HG02884 (cell line): ENCODE data around the gene STAT3.
"Not testable (repeated sequence)": the region's sequence is repeated elsewhere in the genome, so short reads cannot be mapped to it uniquely, and the experiment has no call there.

Experiments used
- ATAC-seq: cut with Tn5 transposase; IDR thresholded peaks from one replicate; pipeline ENCODE4 v1.9.1; 2021; ENCODE audit warnings: mild to moderate bottlenecking, moderate library complexity; ENCODE audit not compliant: unreplicated experiment

STAT3 gene

GRCh38 chr17:42317967-42318366 lies 70.3 kb downstream of the STAT3 start:
- not testable (repeated sequence) for ATAC-seq

GRCh38 chr17:42317266-42317845 lies 70.9 kb downstream of the STAT3 start:
- no peak for ATAC-seq

- ATAC-seq: no peak
These were observed 71.5 kb downstream of the STAT3 start for GRCh38 chr17:42316755-42317154.

GRCh38 chr17:42315402-42316156 lies 72.7 kb downstream of the STAT3 start:
- ATAC-seq: no peak

DNA sequence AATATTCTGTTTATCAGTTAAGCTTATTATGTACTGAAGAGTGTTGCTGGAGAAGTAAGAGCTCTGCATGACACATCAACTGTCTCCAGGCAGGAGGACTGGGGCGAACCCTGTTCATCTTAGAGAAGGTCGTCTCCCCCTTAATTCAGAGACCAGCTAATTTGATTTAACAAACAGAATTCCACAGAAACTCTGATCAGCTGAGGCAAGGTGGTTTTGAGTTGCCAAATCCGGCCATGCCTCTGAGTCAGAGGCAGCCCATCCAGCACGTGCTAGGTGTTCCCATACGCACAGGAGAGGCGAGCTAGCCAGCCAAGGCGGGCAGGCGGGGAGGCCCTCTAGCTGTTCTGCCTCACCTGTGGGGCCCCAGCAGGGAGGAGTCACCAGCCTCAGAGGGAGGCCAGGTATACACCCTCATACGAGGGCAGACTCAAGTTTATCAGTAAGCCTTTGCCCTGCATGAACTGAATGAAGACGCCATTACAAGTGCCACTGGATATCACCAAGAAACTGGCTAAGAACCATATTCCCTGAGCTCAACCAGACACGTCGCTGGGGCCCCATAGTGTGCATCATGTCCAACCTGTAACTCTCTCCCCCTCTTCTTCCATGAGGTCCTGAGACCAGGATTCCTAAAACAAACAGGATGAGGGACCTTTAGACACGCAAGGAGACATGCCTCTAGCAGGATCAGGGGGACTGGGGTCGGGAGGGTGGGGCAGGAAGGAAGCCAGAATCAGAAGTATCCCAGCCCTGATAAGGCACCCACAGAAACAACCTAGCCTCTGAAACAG lies 74.3 kb downstream of the STAT3 start:
- no peak for ATAC-seq

DNA sequence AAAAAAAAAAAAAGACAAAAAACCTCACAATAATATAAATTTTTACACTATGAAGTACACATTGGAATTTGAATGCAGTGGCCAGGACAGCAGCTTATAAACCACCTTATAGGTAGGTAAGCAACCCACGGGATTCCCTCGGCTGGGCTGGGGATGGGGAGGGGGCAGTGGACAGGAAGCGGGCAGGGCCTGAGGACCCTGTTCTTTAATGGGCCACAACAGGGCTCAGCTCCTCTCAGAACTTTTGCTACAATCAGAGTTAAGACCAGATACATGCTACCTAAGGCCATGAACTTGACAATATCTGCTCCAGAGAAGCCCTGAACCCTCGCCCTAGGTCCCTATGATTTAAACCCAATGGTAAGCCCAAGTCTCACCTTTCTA lies 74.9 kb downstream of the STAT3 start:
- ATAC-seq: no peak

DNA sequence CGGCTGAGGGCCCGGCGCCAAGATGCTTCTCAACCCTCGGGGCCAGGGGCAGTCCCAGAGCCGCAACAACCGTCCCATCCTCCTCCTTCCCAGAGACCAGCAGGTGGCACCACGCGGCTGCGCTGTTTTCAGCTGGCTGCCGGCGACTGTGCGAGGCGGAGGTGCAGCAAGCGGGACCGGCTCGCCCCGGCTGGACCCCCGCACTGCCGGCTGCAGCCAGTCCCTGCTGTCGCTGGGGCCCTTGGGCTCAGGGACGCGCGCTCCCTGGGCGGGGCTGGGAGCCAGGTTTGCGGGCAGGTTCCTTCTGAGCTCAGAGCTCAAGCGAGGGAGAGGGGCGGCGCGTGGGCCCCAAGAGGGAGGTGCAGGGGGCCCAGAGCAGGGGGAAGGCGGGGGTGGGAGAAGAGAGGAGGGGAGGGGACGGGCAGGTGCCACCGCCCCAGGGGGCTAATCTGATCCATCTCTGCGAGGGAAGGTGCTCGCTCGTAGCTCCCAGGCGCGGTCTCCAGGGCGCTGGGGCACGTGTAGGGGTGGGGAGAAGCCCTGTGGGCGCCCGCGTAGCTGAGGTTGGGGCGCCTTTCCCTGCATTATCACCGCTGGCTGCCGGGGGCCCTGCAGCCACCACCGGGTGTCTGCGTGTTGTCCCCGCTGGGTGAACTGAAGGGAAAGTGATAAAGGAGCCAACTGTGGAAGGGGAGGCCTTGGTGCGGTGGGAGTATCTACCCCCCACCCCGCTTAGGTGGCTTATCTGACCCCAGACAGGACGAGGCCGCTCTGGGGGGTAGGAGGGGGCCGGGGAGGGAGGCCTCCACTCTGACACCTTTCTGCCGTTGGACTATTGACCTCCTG lies 75.7 kb downstream of the STAT3 start:
- ATAC-seq: no peak

DNA sequence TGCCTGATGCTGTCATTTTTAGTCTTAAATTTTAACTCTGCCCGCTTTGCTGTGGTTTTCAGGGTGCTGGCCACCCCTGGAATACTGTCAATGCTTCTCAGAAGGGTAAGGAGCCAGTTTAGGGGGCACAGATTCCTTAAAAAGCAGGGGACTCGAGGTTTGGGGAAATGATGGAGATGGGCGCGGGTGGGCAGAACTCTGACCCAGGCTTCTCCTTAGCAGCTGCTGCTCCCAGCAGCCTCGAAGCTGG lies 76.3 kb downstream of the STAT3 start:
- ATAC-seq: no peak

DNA sequence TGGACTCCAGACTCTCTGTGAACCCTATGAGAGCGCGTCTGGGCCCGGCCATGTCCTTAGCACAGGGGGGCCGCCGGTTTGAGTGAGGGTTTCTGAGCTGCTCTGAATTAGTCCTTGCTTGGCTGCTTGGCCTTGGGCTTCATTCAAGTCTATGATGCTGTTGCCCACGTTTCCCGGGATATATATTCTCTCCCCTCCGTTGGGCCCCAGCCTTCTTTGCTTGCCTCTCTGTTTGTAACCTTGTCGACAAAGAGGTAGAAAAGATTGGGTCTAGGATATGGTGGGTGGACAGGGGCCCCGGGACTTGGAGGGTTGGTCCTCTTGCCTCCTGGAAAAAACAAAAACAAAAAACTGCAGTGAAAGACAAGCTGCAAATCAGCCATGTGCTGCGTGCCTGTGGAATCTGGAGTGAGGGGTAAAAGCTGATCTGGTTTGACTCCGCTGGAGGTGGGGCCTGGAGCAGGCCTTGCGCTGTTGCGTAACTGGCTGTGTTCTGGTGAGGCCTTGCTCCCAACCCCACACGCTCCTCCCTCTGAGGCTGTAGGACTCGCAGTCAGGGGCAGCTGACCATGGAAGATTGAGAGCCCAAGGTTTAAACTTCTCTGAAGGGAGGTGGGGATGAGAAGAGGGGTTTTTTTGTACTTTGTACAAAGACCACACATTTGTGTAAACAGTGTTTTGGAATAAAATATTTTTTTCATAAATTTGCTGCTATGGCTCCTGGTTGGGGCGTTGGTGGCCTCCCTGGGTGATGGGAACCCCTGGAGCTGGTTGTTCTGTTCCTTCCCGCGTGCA lies 76.8 kb downstream of the STAT3 start:
- no peak for ATAC-seq

GRCh38 chr17:42310787-42311215 lies 77.4 kb downstream of the STAT3 start:
- ATAC-seq: no peak

GRCh38 chr17:42309986-42310786 lies 78.1 kb downstream of the STAT3 start:
- ATAC-seq: no peak

- no peak for ATAC-seq
These were observed 79.1 kb downstream of the STAT3 start for GRCh38 chr17:42309142-42309541.

GRCh38 chr17:42308446-42308845 lies 79.8 kb downstream of the STAT3 start:
- ATAC-seq: no peak

GRCh38 chr17:42307362-42307927 lies 80.8 kb downstream of the STAT3 start:
- ATAC-seq: no peak

DNA sequence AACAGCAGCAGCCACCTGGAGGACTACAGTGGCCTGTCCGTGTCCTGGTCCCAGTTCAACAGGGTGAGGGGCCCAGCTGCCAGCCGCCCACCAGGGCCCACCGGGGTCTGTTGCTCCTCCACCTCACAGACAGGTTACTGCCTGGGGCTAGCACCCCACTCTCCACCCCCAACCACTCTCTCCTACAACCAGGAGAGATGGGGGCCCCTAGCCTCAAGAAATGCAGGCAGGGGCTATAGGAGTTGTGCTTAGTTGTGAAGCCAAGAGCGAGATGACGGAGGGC lies 81.9 kb downstream of the STAT3 start:
- no peak for ATAC-seq

GRCh38 chr17:42305543-42306384 lies 82.5 kb downstream of the STAT3 start:
- no peak for ATAC-seq

DNA sequence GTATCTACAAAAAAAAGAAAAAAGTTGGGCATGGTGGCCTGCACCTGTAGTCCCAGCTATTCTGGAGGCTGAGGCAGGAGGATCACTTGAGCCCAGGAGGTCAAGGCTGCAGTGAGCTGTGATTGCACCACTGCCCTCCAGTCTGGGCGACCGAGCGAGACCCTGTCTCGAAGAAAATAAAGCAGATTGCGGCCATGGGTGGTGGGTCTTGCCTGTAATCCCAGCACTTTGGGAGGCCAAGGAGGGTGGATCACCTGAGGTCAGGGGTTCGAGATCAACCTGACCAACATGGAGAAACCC lies 83.3 kb downstream of the STAT3 start:
- ATAC-seq: not testable (repeated sequence)

DNA sequence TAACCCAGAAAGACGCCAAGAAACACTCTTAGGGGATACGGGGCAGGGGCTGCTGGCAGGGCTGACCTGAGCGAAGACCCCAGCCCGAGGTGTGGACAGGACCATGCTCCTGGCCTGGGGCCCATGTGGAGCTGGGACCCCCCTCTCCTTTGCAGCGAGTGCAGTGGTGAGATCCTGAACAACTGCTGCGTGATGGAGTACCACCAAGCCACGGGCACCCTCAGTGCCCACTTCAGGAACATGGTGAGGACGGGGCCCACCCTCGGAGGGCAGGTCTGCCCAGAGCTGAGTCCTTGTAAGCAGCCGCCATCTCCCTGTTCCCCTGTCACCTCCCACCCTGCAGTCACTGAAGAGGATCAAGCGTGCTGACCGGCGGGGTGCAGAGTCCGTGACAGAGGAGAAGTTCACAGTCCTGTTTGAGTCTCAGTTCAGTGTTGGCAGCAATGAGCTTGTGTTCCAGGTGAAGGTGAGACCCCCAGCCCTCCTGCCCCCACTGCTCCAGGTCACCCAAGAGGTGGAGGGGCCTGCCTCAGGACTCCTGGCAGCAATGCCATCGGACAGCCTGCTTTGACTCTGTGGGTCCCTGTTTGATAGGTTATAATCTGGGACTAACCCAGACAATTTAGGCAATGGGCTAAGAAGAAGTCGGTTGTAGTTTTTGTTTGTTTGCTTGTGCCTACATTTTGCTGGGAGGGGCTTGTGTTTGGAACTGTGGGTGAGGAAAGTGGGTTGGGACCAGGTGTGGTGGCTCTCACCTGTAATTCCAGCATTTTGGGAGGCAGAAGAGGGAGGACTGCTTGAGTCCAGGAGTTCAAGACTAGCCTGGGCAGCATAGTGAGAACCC lies 83.8 kb downstream of the STAT3 start:
- ATAC-seq: no peak
